Esophagus muscularis mucosa (tissue), 4 donors: ENCODE results near the gene SPTBN1.
"Not testable (repeated sequence)": the region's sequence is repeated elsewhere in the genome, so short reads cannot be mapped to it uniquely, and the experiment has no call there.

Experiments
- CTCF ChIP-seq, 3 experiments: fragments of 200-600 bp in 2 of 3; fragments of 450-650 bp in 1 of 3; sonication (generic) in 2 of 3; IDR thresholded peaks; one replicate each; pipeline ENCODE4 v1.5.1; 2017 to 2019; ENCODE audit warnings: antibody characterized with exemption in 3 of 3, mild to moderate bottlenecking in 2 of 3, moderate library complexity in 1 of 3
- EP300 ChIP-seq: sonication (generic); formaldehyde crosslinking; IDR thresholded peaks from one replicate; pipeline ENCODE4 v1.6.1; 2017; ENCODE audit warnings: antibody characterized with exemption
- POLR2A ChIP-seq: fragments of 450-650 bp; IDR thresholded peaks from one replicate; pipeline ENCODE4 v1.6.1; 2017; ENCODE audit warnings: antibody characterized with exemption, moderate library complexity, mild to moderate bottlenecking, low read depth
- POLR2AphosphoS5 ChIP-seq, 2 donors: sonication (generic); formaldehyde crosslinking; IDR thresholded peaks; one replicate each; pipeline ENCODE4 v1.6.1; 2017; ENCODE audit warnings: antibody characterized with exemption in 2 of 2

- TF ChIP-seq EP300; CTCF (IDR thresholded peaks at IDR 0.05); POLR2AphosphoS5 (IDR thresholded peaks at IDR 0.05); POLR2A: not testable (repeated sequence)
Observed at GRCh38 chr2:54485756-54486155, 29.6 kb downstream of the SPTBN1 start.
